IMR-90 (cell line): ENCODE measurements around the gene RPTOR. TPM values are rescaled to one million over a fixed set of nuclear protein-coding genes. Genes with fewer than 3 reads are reported as not detected.

Source experiments
- ATAC-seq: fragments of 200-7000 bp; cut with Tn5 transposase; 2 replicates; pipeline ENCODE4 v1.9.1; 2020; ENCODE audit warnings: low read depth, mild to moderate bottlenecking, moderate library complexity
- BruUV-seq: library from RNA; stranded (reverse); fragments of 400-500 nt; replicated peaks from 2 replicates; lab custom pipeline; 2021; lab: Mats Ljungman, UMichigan
- CTCF ChIA-PET: fragments of 300-600 bp; formaldehyde crosslinking; extraction: SDS; loops from one replicate; lab custom pipeline; 2021; ENCODE audit warnings: antibody characterized with exemption; lab: Yijun Ruan, JAX
- POLR2A ChIA-PET: fragments of 300-600 bp; sonication (Branson Sonifier 250); formaldehyde crosslinking; loops from one replicate; lab custom pipeline; 2022; ENCODE audit warnings: antibody characterized with exemption; ENCODE audit not compliant: unreplicated experiment; lab: Charles Lee
- DNase-seq: peaks from one replicate; pipeline ENCODE4 v3.0.0; 2013
- H2AFZ ChIP-seq: replicated peaks from 2 replicates; pipeline ENCODE3; 2013; ENCODE audit warnings: low read length, mild to moderate bottlenecking; ENCODE audit not compliant: poor library complexity
- H2AK5ac ChIP-seq: 2 replicates; pipeline ENCODE4 v1.6.1; 2013; ENCODE audit warnings: low read depth, low read length, inconsistent platforms
- H2AK9ac ChIP-seq: replicated peaks from 2 replicates; pipeline ENCODE3; 2013; ENCODE audit warnings: mild to moderate bottlenecking, low read depth, low read length, moderate library complexity; ENCODE audit not compliant: poor library complexity
- H2BK120ac ChIP-seq: 2 replicates; pipeline ENCODE4 v1.6.1; 2013; ENCODE audit warnings: low read depth, low read length, inconsistent platforms
- H2BK15ac ChIP-seq: 3 replicates; pipeline ENCODE4 v1.6.1; 2013; ENCODE audit warnings: low read depth, low read length, inconsistent platforms
- H2BK20ac ChIP-seq: 2 replicates; pipeline ENCODE4 v1.6.1; 2013; ENCODE audit warnings: low read depth, mild to moderate bottlenecking, inconsistent platforms, low read length, moderate library complexity
- H2BK5ac ChIP-seq: 2 replicates; pipeline ENCODE4 v1.6.1; 2013; ENCODE audit warnings: mild to moderate bottlenecking, low read depth, low read length, inconsistent platforms; ENCODE audit not compliant: poor library complexity, severe bottlenecking
- H3K14ac ChIP-seq: replicated peaks from 2 replicates; pipeline ENCODE4 v1.6.1; 2013; ENCODE audit warnings: low read depth, low read length, inconsistent platforms
- H3K18ac ChIP-seq: 2 replicates; pipeline ENCODE4 v1.6.1; 2013; ENCODE audit warnings: low read depth, low read length, control low read depth
- H3K23ac ChIP-seq: 2 replicates; pipeline ENCODE4 v1.6.1; 2013; ENCODE audit warnings: low read depth, low read length, inconsistent platforms
- H3K27ac ChIP-seq: 2 replicates; pipeline ENCODE4 v1.5.1; 2013; ENCODE audit warnings: mild to moderate bottlenecking, control low read depth, low read length; ENCODE audit not compliant: insufficient read depth
- H3K27me3 ChIP-seq: 2 replicates; pipeline ENCODE4 v1.6.1; 2013; ENCODE audit warnings: low read length; ENCODE audit not compliant: control insufficient read depth, insufficient read depth
- H3K36me3 ChIP-seq: 2 replicates; pipeline ENCODE4 v1.6.1; 2013; ENCODE audit warnings: low read length, mixed read lengths; ENCODE audit not compliant: control insufficient read depth, insufficient read depth
- H3K4ac ChIP-seq: 2 replicates; pipeline ENCODE4 v1.6.1; 2013; ENCODE audit warnings: low read depth, low read length, inconsistent platforms
- H3K4me1 ChIP-seq: 2 replicates; pipeline ENCODE4 v1.6.1; 2013; ENCODE audit warnings: low read length, mixed read lengths; ENCODE audit not compliant: control insufficient read depth, insufficient read depth
- H3K4me2 ChIP-seq: 2 replicates; pipeline ENCODE4 v1.6.1; 2013; ENCODE audit warnings: low read depth, mild to moderate bottlenecking, control low read depth, low read length, moderate library complexity
- H3K4me3 ChIP-seq: 2 replicates; pipeline ENCODE4 v1.5.1; 2013; ENCODE audit warnings: low read depth, mild to moderate bottlenecking, control low read depth, low read length, moderate library complexity; ENCODE audit not compliant: insufficient read depth
- H3K56ac ChIP-seq: 2 replicates; pipeline ENCODE4 v1.6.1; 2013; ENCODE audit warnings: low read length, inconsistent platforms; ENCODE audit not compliant: insufficient read depth; ENCODE audit errors: extremely low read depth
- H3K79me1 ChIP-seq, 2 experiments: 2 replicates each; pipeline ENCODE4 v1.6.1; 2013; ENCODE audit warnings: low read length in 2 of 2, inconsistent platforms in 1 of 2, low read depth in 1 of 2
- H3K9ac ChIP-seq: 2 replicates; pipeline ENCODE4 v1.6.1; 2013; ENCODE audit warnings: low read depth, low read length, control low read depth
- H3K9me1 ChIP-seq: 2 replicates; pipeline ENCODE4 v1.6.1; 2013; ENCODE audit warnings: low read length, inconsistent platforms; ENCODE audit not compliant: insufficient read depth
- H3K9me3 ChIP-seq: 2 replicates; pipeline ENCODE4 v1.6.1; 2013; ENCODE audit warnings: low read length; ENCODE audit not compliant: control insufficient read depth, insufficient read depth
- H4K20me1 ChIP-seq: 2 replicates; pipeline ENCODE4 v1.6.1; 2013; ENCODE audit warnings: low read length, inconsistent platforms; ENCODE audit not compliant: insufficient read depth
- H4K5ac ChIP-seq: 2 replicates; pipeline ENCODE4 v1.6.1; 2013; ENCODE audit warnings: mild to moderate bottlenecking, low read depth, low read length, control low read depth
- H4K8ac ChIP-seq, 2 experiments: 2 replicates each; pipeline ENCODE4 v1.6.1; 2013; ENCODE audit warnings: low read depth in 2 of 2, low read length in 2 of 2, control low read depth in 1 of 2, inconsistent platforms in 1 of 2
- H4K91ac ChIP-seq: 2 replicates; pipeline ENCODE4 v1.6.1; 2013; ENCODE audit warnings: low read depth, low read length, inconsistent platforms; ENCODE audit not compliant: insufficient read depth
- BHLHE40 ChIP-seq: fragments of 150-350 bp; IDR thresholded peaks from 2 replicates; pipeline ENCODE4 v1.6.1; 2016; ENCODE audit warnings: mild to moderate bottlenecking, low read depth, low read length
- CEBPB ChIP-seq: IDR thresholded peaks from 2 replicates; pipeline ENCODE4 v1.6.1; 2012; ENCODE audit warnings: low read depth, low read length, improper control_type of control experiment
- CHD1 ChIP-seq: IDR thresholded peaks from 2 replicates; pipeline ENCODE4 v1.6.1; 2012; ENCODE audit warnings: low read depth, low read length, improper control_type of control experiment
- FOS ChIP-seq: fragments of 150-350 bp; IDR thresholded peaks from 2 replicates; pipeline ENCODE4 v1.6.1; 2016; ENCODE audit warnings: low read depth, low read length
- MAZ ChIP-seq: IDR thresholded peaks from 2 replicates; pipeline ENCODE4 v1.6.1; 2012; ENCODE audit warnings: low read depth, mild to moderate bottlenecking, low read length, improper control_type of control experiment, moderate library complexity, borderline replicate concordance
- MXI1 ChIP-seq: IDR thresholded peaks from 2 replicates; pipeline ENCODE4 v1.6.1; 2012; ENCODE audit warnings: low read depth, mild to moderate bottlenecking, low read length, moderate library complexity, borderline replicate concordance
- NFE2L2 ChIP-seq: fragments of 150-350 bp; IDR thresholded peaks from 2 replicates; pipeline ENCODE4 v1.6.1; 2016; ENCODE audit warnings: low read depth, mild to moderate bottlenecking, low read length
- POLR2A ChIP-seq: IDR thresholded peaks from 2 replicates; pipeline ENCODE4 v1.6.1; 2012; ENCODE audit warnings: mild to moderate bottlenecking, low read depth, low read length
- RAD21 ChIP-seq: IDR thresholded peaks from 2 replicates; pipeline ENCODE4 v1.6.1; 2012; ENCODE audit warnings: low read length, improper control_type of control experiment
- RFX5 ChIP-seq: IDR thresholded peaks from 2 replicates; pipeline ENCODE4 v1.8.0; 2012; ENCODE audit warnings: low read depth, mild to moderate bottlenecking, low read length, moderate library complexity
- SMC3 ChIP-seq: fragments of 150-350 bp; IDR thresholded peaks from 2 replicates; pipeline ENCODE4 v1.6.1; 2016; ENCODE audit warnings: low read depth, mild to moderate bottlenecking, antibody characterized with exemption, low read length, moderate library complexity
- WGBS, 2 experiments: methylation state at CpG; one replicate each; pipeline versions ENCODE4 v1.1.5 to v1.1.7; 2013; ENCODE audit warnings: missing lambda C conversion rate in 2 of 2; ENCODE audit not compliant: insufficient read length in 1 of 2; ENCODE audit errors: extremely low coverage in 2 of 2; 5-methylcytosine and 5-hydroxymethylcytosine counted together
- dilution Hi-C: fragments of 300-500 bp; cut with HindIII; formaldehyde crosslinking; loops from one replicate; pipeline ENCODE4 v1.14.3; 2018; ENCODE audit warnings: low sequenced_read_pairs; ENCODE audit not compliant: unreplicated experiment
- in situ Hi-C: fragments of 300-500 bp; cut with MboI; formaldehyde crosslinking; loops from 3 replicates; pipeline ENCODE4 v1.14.3; 2019; ENCODE audit warnings: low sequenced_read_pairs, inconsistent platforms, mixed read lengths
- intact Hi-C: fragments of 100-400 bp; cut with micrococcal nuclease; formaldehyde crosslinking; loops from 2 replicates; pipeline ENCODE4 v1.10.0; 2022
- polyA plus RNA-seq, 3 experiments: library from polyadenylated mRNA; depleted of rRNA; stranded (reverse); fragments of >200 nt; gene quantifications; 2 replicates each; pipeline ENCODE4 v1.2.3, GENCODE V29; 2012; ENCODE audit warnings: low replicate concordance in 1 of 3
- total RNA-seq: library from RNA; depleted of rRNA; stranded (reverse); fragments of >200 nt; gene quantifications from 2 replicates; pipeline ENCODE4 v1.2.3, GENCODE V29; 2012
- TF ChIP-seq, protein P1 (sequence below): fragments of 150-350 bp; IDR thresholded peaks from 2 replicates; pipeline ENCODE4 v1.6.1; 2017; ENCODE audit warnings: mild to moderate bottlenecking, antibody characterized with exemption, low read length, low read depth
- TF ChIP-seq, protein P2 (sequence below): fragments of 150-350 bp; IDR thresholded peaks from 2 replicates; pipeline ENCODE4 v1.6.1; 2016; ENCODE audit warnings: low read depth, mild to moderate bottlenecking, low read length, moderate library complexity, borderline replicate concordance
- TF ChIP-seq, protein P3 (sequence below): conservative IDR thresholded peaks from 2 replicates; pipeline ENCODE4 v1.5.1; 2012; ENCODE audit warnings: mild to moderate bottlenecking, low read depth, low read length, improper control_type of control experiment

RPTOR gene
- total and polyA plus RNA-seq, 2 of the 4 experiments (the other 2 are of a cell fraction) = 10.8 to 14.7 TPM

DNA sequence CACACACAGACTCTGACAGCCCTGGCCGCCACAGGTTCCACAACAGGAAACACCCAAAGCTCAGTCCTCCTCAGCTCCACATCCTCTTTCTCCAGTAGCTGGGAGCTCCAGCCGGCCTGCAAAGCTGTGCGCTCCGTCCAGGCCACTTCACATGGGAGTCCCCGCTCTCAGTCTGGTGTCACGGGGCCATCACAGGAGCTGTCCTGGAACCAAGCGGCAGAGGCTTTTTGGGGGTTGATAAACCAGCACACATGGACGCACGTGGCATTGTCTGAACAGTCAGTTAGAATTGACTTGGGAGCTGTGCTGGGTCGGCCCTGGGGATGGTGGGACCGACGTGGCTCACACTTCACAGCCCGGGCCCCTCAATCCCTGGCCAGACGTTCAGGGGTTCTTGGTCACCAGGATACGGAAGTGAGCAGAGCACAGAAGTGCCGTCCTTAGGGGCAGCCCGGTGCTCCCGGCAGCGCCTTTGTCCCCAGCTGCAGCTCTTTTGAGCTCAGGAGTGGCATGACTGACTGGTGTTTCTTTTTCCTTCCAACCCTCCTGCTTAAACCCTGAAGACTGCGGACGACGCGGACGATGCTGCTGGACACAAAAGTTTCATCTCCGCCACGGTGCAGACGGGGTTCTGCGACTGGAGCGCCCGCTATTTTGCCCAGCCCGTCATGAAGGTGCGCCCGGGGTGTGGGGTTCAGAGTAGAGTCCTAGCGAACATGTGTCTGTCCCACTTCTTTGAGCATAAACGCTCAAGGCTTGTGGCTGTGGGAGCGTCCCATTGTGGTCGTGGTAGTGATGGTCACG lies 380.4 kb downstream of the RPTOR start:
- no peak overlapping the region for H4K5ac ChIP-seq
- H4K8ac ChIP-seq = no peak overlapping the region
- in situ Hi-C loops (no loop called here), intact Hi-C loops (no loop called here), dilution Hi-C loops (no loop called here)
- H3K4me1 ChIP-seq = no peaks in the 10 kb centered on the region
- no peak for ATAC-seq
- no peaks in the 10 kb centered on the region for H3K79me1 ChIP-seq
- H3K18ac ChIP-seq = no peak overlapping the region
- H2BK120ac ChIP-seq = no peak overlapping the region
- no peak overlapping the region for H3K23ac ChIP-seq
- no peak overlapping the region for H2AFZ ChIP-seq
- POLR2A ChIA-PET = no interaction called here
- H4K91ac ChIP-seq = no peak overlapping the region
- no TSS peak for BruUV-seq
- DNase-seq = no peak
- peaks cover 37% of the 10 kb centered on the region for H3K36me3 ChIP-seq
- no peak overlapping the region for H2BK20ac ChIP-seq
- H3K27me3 ChIP-seq = no peaks in the 10 kb centered on the region
- H3K9ac ChIP-seq = no peak overlapping the region
- H3K4me3 ChIP-seq = no peak overlapping the region
- CTCF ChIA-PET = no interaction called here
- no peak overlapping the region for H2BK5ac ChIP-seq
- H3K14ac ChIP-seq = no peak overlapping the region
- no peak overlapping the region for H3K56ac ChIP-seq
- no peaks in the 10 kb centered on the region for H3K9me3 ChIP-seq
- no peak overlapping the region for H3K4me2 ChIP-seq
- no peaks in the 10 kb centered on the region for H4K20me1 ChIP-seq
- TF ChIP-seq CHD1 (no peak), MAZ (no peak), FOS (no peak), RFX5 (no peak), MXI1 (no peak), NFE2L2 (no peak), RAD21 (no peak), POLR2A (no peak), SMC3 (no peak), BHLHE40 (no peak), CEBPB (no peak)
- TF ChIP-seq, protein P1, sequence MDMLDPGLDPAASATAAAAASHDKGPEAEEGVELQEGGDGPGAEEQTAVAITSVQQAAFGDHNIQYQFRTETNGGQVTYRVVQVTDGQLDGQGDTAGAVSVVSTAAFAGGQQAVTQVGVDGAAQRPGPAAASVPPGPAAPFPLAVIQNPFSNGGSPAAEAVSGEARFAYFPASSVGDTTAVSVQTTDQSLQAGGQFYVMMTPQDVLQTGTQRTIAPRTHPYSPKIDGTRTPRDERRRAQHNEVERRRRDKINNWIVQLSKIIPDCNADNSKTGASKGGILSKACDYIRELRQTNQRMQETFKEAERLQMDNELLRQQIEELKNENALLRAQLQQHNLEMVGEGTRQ = no peak
- TF ChIP-seq, protein P2, sequence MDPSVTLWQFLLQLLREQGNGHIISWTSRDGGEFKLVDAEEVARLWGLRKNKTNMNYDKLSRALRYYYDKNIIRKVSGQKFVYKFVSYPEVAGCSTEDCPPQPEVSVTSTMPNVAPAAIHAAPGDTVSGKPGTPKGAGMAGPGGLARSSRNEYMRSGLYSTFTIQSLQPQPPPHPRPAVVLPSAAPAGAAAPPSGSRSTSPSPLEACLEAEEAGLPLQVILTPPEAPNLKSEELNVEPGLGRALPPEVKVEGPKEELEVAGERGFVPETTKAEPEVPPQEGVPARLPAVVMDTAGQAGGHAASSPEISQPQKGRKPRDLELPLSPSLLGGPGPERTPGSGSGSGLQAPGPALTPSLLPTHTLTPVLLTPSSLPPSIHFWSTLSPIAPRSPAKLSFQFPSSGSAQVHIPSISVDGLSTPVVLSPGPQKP = no peak
- TF ChIP-seq, protein P3, sequence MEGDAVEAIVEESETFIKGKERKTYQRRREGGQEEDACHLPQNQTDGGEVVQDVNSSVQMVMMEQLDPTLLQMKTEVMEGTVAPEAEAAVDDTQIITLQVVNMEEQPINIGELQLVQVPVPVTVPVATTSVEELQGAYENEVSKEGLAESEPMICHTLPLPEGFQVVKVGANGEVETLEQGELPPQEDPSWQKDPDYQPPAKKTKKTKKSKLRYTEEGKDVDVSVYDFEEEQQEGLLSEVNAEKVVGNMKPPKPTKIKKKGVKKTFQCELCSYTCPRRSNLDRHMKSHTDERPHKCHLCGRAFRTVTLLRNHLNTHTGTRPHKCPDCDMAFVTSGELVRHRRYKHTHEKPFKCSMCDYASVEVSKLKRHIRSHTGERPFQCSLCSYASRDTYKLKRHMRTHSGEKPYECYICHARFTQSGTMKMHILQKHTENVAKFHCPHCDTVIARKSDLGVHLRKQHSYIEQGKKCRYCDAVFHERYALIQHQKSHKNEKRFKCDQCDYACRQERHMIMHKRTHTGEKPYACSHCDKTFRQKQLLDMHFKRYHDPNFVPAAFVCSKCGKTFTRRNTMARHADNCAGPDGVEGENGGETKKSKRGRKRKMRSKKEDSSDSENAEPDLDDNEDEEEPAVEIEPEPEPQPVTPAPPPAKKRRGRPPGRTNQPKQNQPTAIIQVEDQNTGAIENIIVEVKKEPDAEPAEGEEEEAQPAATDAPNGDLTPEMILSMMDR = no peak
- H3K27ac ChIP-seq = no peak overlapping the region
- no peak overlapping the region for H2AK9ac ChIP-seq
- H3K4ac ChIP-seq = no peak overlapping the region
- 90% methylated on average over 18 of the region's 38 CpGs; no CpG with 5 or more reads in 1 of the 2 experiments for WGBS, 2 experiments
- H2AK5ac ChIP-seq = no peak overlapping the region
- H2BK15ac ChIP-seq = no peak overlapping the region
- H3K9me1 ChIP-seq = peaks cover 9% of the 10 kb centered on the region
